Esophagus squamous epithelium (tissue), 5 donors: ENCODE measurements around the gene TOMT. TPM values are rescaled to one million over a fixed set of nuclear protein-coding genes. Genes with fewer than 3 reads are reported as not detected.

ENCODE experiments used
- DNase-seq: peaks from one replicate; lab custom pipeline; 2025; lab: John Stamatoyannopoulos, UW
- H3K27ac ChIP-seq, 4 donors: fragments of 200-600 bp; sonication (generic); one replicate each; pipeline ENCODE4 v1.5.1; 2016 to 2019; ENCODE audit warnings: mild to moderate bottlenecking in 1 of 4
- H3K27me3 ChIP-seq, 4 donors: fragments of 200-600 bp; sonication (generic); 1 replicate in 3 of 4; 2 replicates in 1 of 4; pipeline versions ENCODE4 v1.5.1 to v1.6.0; 2017 to 2021; ENCODE audit warnings: antibody characterized with exemption in 1 of 4
- H3K36me3 ChIP-seq, 3 donors: fragments of 200-600 bp; sonication (generic); one replicate each; pipeline ENCODE4 v1.5.1; 2016 to 2019
- H3K4me1 ChIP-seq, 3 donors: fragments of 200-600 bp; sonication (generic); one replicate each; pipeline ENCODE4 v1.5.1; 2017 to 2019
- H3K4me3 ChIP-seq, 4 donors: fragments of 200-600 bp; sonication (generic); 1 replicate in 3 of 4; 2 replicates in 1 of 4; pipeline ENCODE4 v1.5.1; 2016 to 2019; ENCODE audit warnings: mild to moderate bottlenecking in 2 of 4, moderate library complexity in 1 of 4
- H3K9me3 ChIP-seq, 3 donors: fragments of 200-600 bp; sonication (generic); one replicate each; pipeline ENCODE4 v1.5.1; 2016 to 2019
- POLR2A ChIP-seq, 4 donors: fragments of 450-650 bp; IDR thresholded peaks; one replicate each; pipeline ENCODE4 v1.6.1; 2017; ENCODE audit warnings: antibody characterized with exemption in 4 of 4, mild to moderate bottlenecking in 4 of 4, moderate library complexity in 3 of 4
- WGBS, 2 donors: methylation state at CpG; one replicate each; pipeline ENCODE4 v1.1.5; 2018; 5-methylcytosine and 5-hydroxymethylcytosine counted together
- intact Hi-C: fragments of 100-400 bp; cut with DNase I; formaldehyde crosslinking; loops from one replicate; pipeline ENCODE4 v1.15.0; 2022
- total RNA-seq, 4 donors: library from RNA; depleted of rRNA; stranded (reverse); fragments of >200 nt; gene quantifications; one replicate each; pipeline ENCODE4 v1.1.0, GENCODE V29; 2016
- TF ChIP-seq, protein P1 (sequence below), 6 experiments: fragments of 450-650 bp in 4 of 6; fragments of 200-600 bp in 2 of 6; sonication (generic) in 2 of 6; IDR thresholded peaks; one replicate each; pipeline ENCODE4 v1.5.1; 2016 to 2019; ENCODE audit warnings: antibody characterized with exemption in 6 of 6, mild to moderate bottlenecking in 4 of 6, moderate library complexity in 4 of 6
- donor health status: DM: yes; HTN: yes; CAD: no.

TOMT gene, protein sequence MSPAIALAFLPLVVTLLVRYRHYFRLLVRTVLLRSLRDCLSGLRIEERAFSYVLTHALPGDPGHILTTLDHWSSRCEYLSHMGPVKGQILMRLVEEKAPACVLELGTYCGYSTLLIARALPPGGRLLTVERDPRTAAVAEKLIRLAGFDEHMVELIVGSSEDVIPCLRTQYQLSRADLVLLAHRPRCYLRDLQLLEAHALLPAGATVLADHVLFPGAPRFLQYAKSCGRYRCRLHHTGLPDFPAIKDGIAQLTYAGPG
- total RNA-seq, result not detected

DNA sequence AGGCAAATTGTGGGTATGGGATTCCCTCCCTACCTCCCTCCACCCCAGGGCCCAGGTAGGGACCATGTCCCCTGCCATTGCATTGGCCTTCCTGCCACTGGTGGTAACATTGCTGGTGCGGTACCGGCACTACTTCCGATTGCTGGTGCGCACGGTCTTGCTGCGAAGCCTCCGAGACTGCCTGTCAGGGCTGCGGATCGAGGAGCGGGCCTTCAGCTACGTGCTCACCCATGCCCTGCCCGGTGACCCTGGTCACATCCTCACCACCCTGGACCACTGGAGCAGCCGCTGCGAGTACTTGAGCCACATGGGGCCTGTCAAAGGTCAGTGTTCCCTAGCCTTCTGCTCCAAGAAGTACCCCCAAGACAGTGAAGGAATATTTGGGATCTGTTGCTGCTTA lies at the start of gene TOMT:
Gene TOMT, plus strand, starts transcription at position 37 of the 400 bp plus-strand sequence. Its CDS starts 28 bp downstream, at position 65.
- Histone ChIP-seq H3K27me3 (no peaks in the 10 kb centered on the region), H3K36me3 (peaks cover 0 to 47% (median 0%) of the 10 kb centered on the region in 3 donors), H3K27ac (peak within 1 kb of the TSS in 1 of 4 donors; percentile 16), H3K9me3 (no peaks in the 10 kb centered on the region), H3K4me3 (no peak within 1 kb of the TSS), H3K4me1 (peaks cover 19 to 29% (median 20%) of the 10 kb centered on the region in 3 donors)
- TF ChIP-seq POLR2A (IDR thresholded peaks at IDR 0.05), result no peak
- TF ChIP-seq, protein P1, sequence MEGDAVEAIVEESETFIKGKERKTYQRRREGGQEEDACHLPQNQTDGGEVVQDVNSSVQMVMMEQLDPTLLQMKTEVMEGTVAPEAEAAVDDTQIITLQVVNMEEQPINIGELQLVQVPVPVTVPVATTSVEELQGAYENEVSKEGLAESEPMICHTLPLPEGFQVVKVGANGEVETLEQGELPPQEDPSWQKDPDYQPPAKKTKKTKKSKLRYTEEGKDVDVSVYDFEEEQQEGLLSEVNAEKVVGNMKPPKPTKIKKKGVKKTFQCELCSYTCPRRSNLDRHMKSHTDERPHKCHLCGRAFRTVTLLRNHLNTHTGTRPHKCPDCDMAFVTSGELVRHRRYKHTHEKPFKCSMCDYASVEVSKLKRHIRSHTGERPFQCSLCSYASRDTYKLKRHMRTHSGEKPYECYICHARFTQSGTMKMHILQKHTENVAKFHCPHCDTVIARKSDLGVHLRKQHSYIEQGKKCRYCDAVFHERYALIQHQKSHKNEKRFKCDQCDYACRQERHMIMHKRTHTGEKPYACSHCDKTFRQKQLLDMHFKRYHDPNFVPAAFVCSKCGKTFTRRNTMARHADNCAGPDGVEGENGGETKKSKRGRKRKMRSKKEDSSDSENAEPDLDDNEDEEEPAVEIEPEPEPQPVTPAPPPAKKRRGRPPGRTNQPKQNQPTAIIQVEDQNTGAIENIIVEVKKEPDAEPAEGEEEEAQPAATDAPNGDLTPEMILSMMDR (IDR thresholded peaks at IDR 0.05), result no peak
- intact Hi-C loops, result no loop called here
- WGBS, 2 donors, result 83 to 92% methylated on average over 4 to 7 of the region's 14 CpGs
- no peak for DNase-seq

DNA sequence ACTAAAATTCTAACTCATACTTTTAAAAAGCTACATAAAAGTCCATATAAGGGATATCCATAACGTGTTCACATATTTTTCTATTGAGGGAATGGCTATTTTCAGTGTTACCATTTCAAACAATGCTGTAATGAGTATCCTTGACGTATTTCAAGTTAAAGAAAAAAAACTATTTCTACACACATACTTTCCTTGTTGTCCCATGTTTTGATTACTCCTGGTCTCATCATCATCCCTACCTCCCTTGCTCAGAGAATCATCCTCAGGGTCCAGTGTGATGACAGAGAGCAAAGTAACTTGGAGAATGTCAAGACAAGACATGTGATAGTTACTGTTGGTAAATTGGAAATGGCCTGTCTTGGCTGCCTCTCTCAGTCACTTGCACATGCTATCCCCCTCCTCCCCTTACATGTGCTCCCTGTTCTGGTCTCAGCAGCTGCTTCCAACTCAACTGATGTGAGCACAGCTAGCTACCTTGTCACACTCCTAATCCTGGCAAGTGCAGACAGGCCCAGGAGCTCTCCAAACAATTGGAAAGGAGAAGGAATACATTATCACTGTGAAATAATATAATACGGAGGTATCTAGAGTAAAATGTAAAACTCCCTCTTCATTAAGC lies 47.2 kb upstream of the TOMT start:
- no peak for TF ChIP-seq POLR2A (IDR thresholded peaks at IDR 0.05)
- TF ChIP-seq, protein P1 (IDR thresholded peaks at IDR 0.05), result no peak
- intact Hi-C loops, result no loop called here
- 52% methylated on average over 3 of the region's 3 CpGs for WGBS, 2 donors
- no peak for DNase-seq
- H3K9me3 ChIP-seq, result no peaks in the 10 kb centered on the region
- peaks cover 3 to 28% (median 8%) of the 10 kb centered on the region in 3 donors for H3K4me1 ChIP-seq
- no peak overlapping the region for H3K4me3 ChIP-seq
- H3K27ac ChIP-seq, result peak overlapping the region in 2 of 4 donors; percentile 20 to 46
- H3K27me3 ChIP-seq, result no peaks in the 10 kb centered on the region
- H3K36me3 ChIP-seq, result peaks cover 0 to 53% (median 0%) of the 10 kb centered on the region in 3 donors

DNA sequence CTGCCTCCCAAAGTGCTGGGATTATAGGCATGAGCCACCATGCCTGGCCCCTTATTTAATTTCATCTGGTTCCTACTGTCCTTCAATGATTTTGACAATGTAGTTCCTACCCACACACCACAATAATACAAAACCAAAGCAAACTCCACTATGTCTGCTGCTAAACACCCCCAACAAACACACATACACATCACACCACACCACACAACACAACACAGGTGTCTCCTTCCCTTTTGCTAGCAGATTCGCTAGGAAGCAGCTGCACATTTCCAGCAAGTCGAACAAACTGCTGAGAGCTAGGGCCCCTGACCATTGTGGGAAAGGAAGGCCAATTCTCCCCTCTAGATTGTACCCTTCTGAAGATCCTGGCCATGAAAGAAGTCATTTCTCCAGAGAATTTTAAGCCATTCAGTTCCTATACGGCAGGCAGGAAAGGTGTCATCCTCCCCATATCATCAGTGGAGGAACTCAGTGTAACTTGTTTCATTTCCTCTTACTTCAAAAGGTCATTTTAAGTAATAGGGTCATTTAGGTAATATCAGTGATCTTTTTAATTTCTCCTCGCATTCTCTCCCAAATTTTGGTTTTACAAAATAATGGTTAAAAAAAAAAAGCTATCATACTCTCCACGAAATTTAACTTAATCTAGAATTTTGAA lies 43.9 kb upstream of the TOMT start:
- 88 to 91% methylated on average over 5 of the region's 5 CpGs for WGBS, 2 donors
- intact Hi-C loops, result no loop called here
- DNase-seq, result no peak

DNA sequence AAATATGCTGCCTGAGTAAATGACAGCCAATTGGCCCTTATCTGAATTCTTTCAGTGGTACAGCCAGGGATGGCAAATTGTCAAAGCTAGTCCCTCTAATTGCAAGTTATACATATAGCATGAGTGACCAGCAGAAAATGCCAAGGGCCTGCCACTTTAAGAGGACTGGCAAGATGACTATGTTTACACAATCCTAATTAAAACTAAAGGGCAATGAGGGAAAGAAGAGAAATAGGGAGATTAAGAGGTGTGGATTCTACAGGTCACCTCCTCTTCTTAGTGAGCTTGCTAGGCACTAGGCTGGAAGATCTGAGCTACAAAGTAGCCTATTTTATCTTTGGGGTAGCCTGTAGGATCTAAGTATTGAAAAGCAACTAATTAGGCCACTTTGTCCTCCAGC lies 38.9 kb upstream of the TOMT start:
- Histone ChIP-seq H3K4me1 (peaks cover 19 to 65% (median 37%) of the 10 kb centered on the region in 3 donors), H3K27me3 (no peaks in the 10 kb centered on the region), H3K4me3 (no peak overlapping the region), H3K9me3 (no peaks in the 10 kb centered on the region), H3K27ac (peak overlapping the region in 3 of 4 donors; percentile 8 to 92 (median 86)), H3K36me3 (peaks cover 0 to 34% (median 0%) of the 10 kb centered on the region in 3 donors)
- intact Hi-C loops, result no loop called here
- no peak for TF ChIP-seq POLR2A (IDR thresholded peaks at IDR 0.05)
- TF ChIP-seq, protein P1 (IDR thresholded peaks at IDR 0.05), result no peak
- DNase-seq, result no peak

More for the DNA sequence above, 43.9 kb upstream of the TOMT start:
- Histone ChIP-seq H3K27ac (no peak overlapping the region), H3K36me3 (peaks cover 0 to 40% (median 0%) of the 10 kb centered on the region in 3 donors), H3K4me3 (no peak overlapping the region), H3K9me3 (no peaks in the 10 kb centered on the region), H3K4me1 (peaks cover 6 to 43% (median 8%) of the 10 kb centered on the region in 3 donors), H3K27me3 (no peaks in the 10 kb centered on the region)
- TF ChIP-seq POLR2A (IDR thresholded peaks at IDR 0.05), result no peak
- TF ChIP-seq, protein P1 (IDR thresholded peaks at IDR 0.05), result no peak

DNA sequence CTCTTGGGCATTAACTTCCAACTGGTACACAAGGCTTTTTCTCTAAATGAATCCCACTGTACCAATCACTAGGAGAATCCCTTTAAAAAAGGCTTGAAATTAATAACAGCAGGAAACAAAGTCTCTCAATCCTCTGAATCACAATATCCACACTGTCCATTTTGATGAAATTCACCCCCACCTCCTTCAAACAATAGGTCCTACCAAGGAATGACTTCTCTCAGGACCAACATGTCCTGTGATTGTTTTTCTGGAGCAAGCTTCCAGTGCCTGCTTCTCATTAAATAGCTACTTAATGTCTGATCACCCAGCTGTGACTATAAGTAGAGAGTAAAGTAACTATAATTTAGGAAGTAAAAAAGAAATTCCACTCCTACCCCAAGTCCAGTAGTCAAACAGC lies 38.5 kb upstream of the TOMT start:
- H3K27me3 ChIP-seq, result no peaks in the 10 kb centered on the region
- TF ChIP-seq POLR2A (IDR thresholded peaks at IDR 0.05), result no peak
- TF ChIP-seq, protein P1 (IDR thresholded peaks at IDR 0.05), result no peak
- H3K4me3 ChIP-seq, result no peak overlapping the region
- H3K36me3 ChIP-seq, result peaks cover 0 to 29% (median 0%) of the 10 kb centered on the region in 3 donors
- H3K27ac ChIP-seq, result peak overlapping the region in 3 of 4 donors; percentile 8 to 92 (median 86)
- H3K4me1 ChIP-seq, result peaks cover 24 to 69% (median 41%) of the 10 kb centered on the region in 3 donors
- DNase-seq, result no peak
- intact Hi-C loops, result no loop called here
- H3K9me3 ChIP-seq, result no peaks in the 10 kb centered on the region
